Stimulated activated CD8-positive, alpha-beta memory T cell treated with anti-CD3 and anti-CD28 coated beads, Interleukin-7, amount 100 ng/mL, for 4 hours (primary cell): Measurements from ENCODE around the gene MRPS14.
"Not testable (repeated sequence)": the region's sequence is repeated elsewhere in the genome, so short reads cannot be mapped to it uniquely, and the experiment has no call there.

Source experiments
- DNase-seq, 2 donors: peaks; one replicate each; pipeline ENCODE4 v3.0.0-alpha.2; 2020; ENCODE audit warnings: low read depth in 2 of 2

MRPS14 gene

DNA sequence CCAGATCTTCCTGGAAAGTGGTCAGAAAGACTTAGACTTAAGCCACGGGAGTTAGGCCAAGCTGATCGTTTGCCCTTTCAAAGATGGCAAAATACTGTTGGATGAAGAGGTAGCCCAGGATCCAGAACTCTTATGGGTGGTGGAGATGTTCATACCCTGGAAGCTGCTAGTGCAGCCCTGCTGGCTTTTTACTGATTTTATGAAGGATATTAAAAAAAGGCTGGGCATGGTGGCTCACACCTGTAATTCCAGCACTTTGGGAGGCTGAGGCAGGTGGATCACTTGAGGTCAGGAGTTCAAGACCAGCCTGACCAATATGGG is 657 bp upstream of the MRPS14 start:
- not testable (repeated sequence) for DNase-seq

DNA sequence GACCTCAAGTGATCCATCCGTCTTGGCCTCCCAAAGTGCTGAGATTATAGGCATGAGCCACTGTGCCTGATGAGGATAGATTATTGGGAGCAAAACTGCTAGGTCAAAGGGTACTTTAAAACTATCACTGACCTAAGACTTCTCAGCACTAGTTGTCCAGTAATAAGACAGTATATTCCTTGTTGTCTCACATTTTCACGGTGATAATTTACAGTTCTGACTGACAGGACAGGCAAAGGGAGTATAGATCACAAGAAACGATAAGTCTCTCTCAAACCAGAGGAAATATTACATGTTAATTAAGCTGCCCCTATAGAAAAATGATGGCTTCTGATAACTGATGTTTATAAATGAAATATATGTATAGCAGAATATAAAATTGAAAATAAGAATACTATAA is 3.7 kb downstream of the MRPS14 start:
- no peak for DNase-seq

DNA sequence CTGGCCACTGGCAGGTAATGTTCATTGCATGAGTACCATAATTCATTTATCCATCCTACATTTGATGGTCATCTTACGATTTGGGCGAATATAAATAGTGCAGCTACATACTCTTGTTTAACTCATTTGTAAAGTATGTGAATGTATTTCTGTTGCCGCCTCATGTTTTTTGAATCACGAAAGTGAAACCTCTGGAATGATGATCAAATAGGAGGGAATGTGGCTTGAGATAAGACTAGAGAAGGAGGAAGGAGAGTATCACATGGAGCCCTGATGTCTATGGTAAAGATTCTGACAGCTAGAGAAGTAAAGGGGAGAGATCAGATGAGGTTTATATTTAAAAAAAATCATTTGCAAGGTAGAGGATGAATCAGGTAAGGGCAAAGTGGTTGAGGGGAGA is 8.0 kb downstream of the MRPS14 start:
- DNase-seq = no peak

DNA sequence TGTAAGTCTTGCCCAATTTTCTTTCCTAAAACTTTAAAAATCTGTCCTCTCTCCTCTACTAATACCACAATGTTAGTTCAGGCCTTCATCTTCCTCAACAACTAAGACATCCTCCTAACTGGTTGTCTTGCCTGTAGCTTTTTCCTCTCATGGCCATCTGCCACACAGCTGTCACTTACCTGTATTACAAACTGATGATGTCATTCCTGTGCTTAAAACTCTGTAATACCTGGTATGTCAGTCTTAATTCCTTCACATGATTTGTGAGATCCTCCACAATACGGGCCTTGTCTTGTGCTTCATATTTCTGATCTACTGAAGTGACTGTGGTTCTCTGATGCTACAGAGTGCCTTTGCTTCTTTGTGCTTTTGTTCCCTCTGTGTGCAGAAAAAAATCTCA is 9.8 kb downstream of the MRPS14 start:
- no peak for DNase-seq

DNA sequence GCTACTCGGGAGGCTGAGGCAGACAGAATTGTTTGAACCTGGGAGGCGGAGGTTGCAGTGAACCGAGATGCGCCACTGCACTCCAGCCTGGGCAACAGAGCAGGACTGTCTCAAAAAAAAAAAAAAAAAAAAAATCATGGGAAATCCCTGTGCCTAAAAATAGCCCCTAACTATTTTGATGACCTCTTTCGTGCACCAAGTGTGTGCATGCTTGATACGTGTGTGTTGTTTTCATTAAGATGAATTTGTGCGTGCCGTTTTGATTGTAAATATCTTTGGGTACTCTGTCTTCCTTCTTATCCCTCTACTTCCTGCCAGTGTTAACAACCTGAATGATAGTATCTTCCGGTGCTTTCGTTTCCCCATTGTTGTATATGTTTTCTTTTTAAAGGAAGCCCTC is 13.7 kb downstream of the MRPS14 start:
- no peak for DNase-seq

DNA sequence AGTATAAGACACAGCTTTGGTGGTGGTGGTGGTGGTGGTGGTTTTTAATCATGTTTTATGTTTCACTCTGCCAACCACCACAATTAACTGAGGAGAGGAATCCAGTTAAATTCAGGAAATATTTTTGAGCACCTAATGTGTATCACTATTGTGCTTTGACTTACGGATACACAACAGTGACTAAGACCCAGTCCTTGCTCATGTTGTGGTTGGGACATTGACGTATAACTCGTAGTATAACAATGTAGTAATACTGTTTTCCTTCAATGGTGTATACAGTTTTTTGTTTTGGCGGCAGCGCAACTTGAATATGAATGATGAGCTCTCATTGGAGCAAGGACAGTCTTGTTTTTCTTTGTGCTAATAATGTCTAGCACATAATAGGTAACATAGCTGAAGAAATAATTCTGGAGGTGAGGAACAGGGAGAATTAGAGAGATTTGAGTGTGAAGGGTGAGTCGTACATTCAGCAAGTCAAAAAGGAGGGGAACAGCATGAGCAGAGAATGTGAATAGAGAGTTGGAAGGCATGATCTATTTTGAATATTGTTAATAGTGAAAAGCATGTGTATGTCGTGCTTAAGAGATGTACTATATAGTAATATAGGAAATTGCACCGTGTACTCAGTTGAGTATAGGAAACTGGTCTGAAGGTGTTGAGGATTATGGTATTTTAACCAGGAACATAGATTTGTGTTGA is 18.0 kb downstream of the MRPS14 start:
- DNase-seq = no peak

DNA sequence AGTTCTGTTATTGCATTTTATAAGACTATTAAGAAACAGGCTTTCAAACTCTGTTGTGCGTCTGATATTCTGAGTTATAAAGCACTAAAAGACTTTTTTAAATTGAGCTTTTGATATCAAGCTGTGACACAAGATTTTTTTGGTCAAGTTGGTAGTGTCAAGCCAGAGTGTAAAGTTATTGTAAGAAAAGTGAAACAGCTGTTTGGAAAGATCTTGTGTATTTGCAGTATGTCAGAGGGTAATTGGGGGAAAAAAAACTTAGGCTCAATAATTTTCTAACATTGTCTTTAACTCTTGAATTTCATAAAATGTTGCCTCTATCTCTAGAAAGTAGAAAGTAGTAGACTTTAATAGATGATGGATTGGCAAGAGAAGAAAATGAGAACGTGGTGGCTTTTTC is 19.7 kb downstream of the MRPS14 start:
- no peak for DNase-seq

DNA sequence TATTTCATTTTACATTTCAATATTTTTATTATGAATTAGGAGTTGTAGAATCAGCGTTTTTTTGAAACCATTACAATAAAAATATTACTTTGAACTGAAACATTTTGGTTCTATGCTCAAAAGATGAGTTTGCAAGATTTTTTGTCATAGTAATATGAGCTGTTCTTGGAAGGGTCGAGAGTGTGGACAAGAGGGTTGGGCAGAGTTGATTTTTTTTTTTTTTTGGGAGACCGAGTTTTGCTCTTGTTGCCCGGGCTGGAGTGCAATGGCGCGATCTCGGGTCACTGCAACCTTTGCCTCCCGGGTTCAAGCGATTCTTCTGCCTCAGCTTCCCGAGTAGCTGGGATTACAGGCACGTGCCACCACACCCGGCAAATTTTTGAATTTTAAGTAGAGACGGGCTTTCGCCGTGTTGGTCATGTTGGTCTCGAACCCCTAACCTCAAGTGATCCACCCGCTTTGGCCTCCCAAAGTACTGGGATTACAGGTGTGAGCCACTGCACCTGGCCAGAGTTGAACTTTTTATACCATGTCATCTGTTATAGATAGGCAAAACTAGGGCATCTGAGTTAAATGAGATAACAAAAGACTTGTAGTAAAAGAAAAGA is 20.2 kb downstream of the MRPS14 start:
- DNase-seq = no peak

DNA sequence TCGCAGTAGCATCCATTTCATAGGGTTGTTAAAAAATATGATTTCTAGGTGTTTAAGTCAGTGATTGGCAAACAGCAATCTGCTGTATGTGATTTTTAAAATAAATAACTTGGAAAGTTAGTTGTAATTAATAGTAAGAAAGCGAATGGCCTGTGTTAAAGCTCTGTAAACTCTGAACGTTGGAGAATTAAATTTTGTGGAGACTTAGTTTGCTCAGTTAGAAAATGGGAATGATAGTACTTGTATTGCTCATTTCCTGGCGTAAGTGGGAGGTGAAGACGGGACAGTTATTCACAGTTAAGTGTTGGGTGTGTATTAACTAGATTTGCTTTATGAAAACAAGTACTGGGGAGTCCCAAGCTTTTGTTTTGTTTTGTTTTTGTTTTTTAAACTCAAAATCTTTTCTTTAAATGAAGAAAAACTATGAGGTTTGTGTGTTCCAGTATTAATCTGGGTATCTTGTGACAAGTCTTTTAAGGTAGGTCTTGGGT is 22.5 kb downstream of the MRPS14 start:
- DNase-seq = no peak

DNA sequence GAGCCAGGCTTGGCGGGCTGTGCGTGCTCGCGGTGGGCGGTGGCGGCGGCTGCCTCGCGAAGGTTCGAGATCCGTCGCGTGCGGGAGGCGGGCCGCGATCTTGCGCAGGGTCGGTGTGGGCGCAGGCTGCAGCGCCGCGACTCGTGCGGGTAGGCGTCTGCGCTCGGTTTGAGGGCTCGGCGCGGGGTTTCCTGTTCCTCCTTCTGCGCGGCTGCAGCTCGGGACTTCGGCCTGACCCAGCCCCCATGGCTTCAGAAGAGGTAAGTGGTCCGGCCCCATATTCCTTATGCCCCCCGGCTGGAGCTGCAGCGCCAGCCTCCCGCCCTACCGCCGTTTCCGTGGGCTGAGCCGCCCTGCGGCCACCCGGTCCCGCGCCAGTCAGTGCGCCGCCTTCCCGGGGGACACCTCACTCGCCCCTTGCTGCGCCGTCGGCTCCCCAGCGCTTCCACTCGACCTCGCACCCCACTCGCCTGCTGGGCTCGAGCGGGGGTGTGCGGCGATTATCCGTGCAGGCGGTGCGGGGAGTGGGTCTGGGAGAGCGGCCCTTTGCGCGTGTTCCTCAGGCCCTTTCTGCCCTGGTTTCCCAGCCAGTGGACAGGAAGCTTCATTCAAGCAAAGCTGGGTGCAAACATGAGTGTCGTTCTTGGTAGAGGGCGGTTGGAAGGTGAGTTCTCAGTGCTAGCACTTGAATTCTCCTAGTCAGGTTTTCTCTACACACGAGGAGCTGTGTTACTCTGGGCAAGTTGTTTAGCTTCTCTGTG is 23.1 kb downstream of the MRPS14 start, which contains the start of gene CACYBP:
Gene CACYBP (plus strand): TSS at position 12 of the 761 bp plus-strand sequence. CDS start 234 bp downstream, at position 246.
- DNase-seq = peak in 1 of 2 donors; percentile 11

DNA sequence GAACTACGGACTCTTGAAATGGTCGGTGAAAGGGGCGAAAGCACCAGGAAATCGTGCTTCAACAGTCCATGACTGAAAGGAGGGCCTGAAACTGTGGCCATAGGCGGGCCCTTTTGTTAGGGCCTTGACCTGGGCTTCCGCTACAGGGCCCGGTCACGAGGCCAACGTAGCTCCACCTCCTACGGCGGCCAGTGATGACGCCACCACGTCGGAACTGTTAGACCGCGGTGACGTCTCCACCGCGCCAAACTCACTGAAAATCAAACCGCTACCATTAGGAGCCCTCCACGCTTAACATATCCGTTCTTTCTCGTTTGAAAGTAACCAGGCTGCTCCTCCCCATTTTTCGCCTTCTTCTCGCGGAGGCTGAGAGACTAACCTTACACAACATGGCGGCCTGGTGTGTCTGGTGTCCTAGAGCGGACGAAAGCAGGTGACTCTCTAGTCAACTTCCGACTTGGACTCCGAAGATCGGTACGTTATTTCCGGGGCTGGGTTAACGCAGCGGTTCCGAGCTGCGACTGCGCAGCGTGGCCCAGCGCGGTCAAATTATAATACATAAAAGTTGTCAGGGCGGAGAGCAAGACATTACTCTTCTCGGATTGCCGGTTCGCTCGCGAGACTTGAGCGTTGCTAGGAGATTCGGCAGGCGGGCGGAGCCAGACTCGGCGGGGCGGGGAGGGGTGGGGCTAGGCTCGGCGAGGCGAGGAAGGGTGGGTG is 23.8 kb downstream of the MRPS14 start:
- DNase-seq = peak; percentile 95 to 96

DNA sequence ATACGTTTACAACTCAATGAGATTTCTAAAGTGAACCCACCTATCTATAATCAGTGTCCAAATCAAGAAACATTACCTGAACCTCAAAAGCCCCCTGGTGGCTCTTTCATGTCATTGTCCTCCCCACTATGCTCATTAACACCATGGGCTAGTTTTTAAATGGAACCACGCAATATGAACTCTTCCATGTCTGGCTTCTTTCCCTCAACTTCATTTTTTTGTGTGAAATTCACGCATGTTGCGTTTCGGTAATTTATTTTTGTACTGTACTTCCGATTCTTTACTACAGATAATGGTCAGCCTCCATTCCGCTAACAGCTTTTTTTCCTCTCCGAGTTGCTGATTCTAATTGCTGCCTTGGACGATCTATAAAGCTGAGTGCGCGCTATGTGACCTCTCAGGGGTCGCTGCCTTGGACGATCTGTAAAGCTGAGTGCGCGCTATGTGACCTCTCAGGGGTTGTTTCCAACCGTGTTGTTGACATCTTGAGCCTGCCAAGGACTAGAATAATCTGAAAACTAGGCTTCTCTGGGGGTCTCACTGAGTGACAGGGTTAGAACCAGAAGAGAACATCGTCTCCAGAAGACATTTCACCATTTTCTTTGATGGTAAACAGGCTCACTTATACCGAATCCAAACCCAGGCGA is 24.5 kb downstream of the MRPS14 start:
- DNase-seq = peak; percentile 20 to 27

DNA sequence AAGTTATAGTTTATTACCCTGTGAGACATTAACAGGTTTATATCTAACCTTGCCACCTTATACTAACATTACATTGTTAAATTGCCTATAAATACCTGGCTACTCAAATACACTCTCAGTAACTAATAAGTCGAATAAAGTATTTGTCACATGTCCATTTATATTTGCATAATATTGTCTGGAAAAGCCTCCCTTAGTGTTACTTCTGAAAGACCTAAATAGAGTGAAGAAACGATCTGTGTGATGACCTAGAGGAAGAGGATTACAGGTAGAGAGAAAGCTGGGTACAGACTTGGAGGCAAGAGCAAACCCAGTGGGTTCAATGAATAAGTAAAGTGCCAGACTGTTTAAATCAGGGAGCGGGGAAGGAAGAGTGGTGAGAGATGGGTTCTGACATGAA is 26.2 kb downstream of the MRPS14 start:
- DNase-seq = no peak

DNA sequence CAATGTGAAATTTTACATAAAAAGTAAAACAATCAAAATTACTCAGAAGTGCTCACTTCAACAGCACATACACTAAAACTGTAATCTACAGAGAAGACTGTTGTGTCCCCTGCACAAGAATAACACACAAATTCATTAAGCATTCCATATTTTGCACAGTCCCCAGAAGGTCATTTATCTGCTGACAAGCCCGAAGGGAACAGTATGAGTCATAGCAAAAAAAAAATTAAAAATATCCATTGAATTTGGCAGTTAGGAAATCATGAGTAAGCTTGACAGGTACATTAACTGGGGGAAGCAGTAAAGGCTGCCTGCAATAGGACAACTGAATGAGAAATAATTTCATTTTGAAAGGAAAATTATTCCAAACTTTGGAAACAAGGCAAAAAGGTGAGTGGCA is 26.7 kb downstream of the MRPS14 start:
- DNase-seq = no peak

DNA sequence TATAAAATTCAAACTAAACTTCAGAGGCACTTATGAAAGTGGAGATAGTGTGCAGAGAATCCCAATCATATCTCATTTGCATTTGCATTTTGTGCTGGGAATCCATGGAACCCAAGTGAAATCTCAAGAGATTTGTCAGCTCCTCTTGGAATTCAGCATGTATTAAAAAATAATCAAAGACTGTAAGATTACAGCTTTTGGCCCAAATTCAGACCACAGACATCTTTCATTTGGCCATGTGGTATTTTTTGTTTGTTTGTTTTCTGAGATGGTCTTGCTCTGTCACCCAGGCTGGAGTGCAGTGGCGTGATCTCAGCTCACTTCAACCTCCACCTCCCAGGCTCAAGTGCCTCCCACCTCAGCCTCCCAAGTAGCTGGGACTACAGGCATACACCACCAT is 27.3 kb downstream of the MRPS14 start:
- DNase-seq = no peak

DNA sequence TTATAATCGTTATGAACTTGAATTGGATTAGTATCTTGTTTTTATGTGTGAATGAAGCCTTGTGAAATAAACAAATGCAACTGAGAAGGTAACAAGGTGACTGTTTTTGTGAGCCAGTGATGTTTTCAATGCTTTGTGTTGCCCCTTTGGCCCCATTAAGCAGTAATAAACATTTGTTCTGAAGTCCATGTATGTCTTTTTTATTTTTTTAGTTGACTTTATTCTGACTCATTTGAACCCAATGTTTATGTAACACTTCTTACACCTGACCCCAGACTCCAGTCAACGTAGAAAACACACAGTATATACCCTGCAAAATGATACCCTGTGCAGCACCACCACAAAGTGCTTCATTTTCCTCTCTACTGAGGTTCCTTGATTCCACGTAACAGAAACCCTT is 28.1 kb downstream of the MRPS14 start:
- DNase-seq = no peak

DNA sequence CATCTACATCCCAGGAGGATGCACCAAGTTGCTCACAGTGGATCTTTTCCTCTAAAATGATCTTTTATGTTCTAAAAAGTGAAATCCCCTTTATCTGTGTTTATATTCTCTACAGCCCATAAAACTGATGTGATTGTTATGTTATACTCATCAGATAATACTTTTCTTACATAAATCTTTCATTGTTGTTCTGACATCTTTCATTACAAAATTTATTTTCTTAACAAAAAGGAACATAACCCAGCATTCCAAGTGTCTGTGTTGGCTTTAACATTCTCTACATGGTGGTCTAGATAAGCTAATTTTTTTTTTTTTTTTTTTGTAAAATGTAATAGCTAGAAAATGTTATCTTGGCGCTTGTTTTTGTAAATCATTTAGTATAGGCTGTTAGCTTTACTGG is 31.8 kb downstream of the MRPS14 start:
- no peak for DNase-seq

DNA sequence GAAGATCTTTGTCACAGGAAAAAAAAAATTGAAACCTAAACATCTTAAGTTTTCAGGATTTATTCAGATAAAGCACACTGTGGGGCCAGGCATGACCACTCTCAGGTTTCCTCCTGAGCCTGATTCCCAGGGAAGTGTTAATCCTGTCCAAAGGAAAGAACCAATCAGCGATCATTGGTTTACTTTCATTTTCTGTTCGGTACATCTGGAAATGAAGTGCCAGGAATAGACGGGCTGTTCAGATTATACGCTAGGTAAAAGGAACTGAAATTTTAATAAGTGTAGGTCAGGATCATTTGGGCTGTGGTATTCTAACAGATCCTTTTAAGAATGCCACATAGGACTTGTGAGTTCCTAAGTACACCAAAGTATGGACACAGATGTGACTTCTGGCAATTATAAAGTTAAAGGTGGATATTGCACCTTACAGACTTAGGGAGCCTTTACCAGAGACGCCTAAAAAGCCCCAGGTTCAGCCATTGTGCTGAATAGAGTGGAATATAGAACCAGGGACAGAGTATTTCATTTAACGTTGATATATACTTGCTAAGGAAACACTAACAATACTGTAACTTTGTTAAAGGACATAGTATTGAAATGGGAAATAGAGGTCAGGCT is 32.7 kb downstream of the MRPS14 start:
- DNase-seq = no peak

DNA sequence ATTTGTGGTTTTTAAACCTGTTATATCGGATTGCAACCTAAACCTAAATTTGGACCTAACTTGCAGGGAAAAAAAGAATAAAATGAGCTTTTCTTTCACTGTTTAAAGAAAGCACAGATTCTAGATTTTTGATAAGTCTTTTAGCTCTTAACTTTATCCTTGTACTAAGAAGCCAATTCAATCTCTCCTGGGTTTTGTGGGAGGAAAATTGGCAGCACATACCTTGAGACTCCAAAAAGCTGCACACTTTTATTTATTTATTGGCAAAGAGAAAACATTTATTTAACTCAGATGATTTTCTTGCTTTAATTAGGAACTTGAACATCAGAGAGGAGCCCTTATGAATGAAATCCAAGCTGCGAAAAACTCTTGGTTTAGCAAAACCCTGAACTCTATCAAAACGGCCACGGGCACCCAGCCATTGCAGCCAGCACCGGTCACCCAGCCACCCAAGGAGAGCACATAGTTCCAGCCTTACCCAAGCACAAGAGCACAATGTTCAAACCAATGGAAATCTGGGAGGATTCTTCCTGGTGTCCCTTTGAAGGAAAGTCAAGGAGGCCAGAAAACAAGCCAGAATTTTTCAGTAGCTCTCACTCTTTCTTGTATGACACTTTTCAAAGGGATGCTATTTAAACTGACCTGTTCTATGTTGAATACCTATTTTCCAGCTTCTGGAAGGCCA is 33.5 kb downstream of the MRPS14 start:
- DNase-seq = no peak

DNA sequence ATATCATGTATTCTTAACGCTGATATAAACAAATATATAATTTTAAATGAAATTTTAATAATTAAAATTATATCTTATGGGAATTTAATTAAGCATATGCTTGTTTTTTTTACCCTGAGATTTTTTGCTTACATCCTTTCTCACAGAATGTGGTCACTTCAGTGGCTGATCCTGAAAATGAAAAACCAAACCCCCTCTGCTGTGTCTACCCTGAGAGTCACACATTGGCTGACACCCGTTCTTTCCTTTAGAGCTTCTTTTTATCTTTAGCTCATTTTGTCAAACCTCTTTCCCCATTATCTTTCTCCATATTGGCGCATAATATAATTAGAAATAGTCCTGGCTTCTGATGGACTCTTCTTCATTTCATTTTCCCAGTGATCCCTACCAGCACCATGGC is 34.2 kb downstream of the MRPS14 start:
- DNase-seq = no peak

DNA sequence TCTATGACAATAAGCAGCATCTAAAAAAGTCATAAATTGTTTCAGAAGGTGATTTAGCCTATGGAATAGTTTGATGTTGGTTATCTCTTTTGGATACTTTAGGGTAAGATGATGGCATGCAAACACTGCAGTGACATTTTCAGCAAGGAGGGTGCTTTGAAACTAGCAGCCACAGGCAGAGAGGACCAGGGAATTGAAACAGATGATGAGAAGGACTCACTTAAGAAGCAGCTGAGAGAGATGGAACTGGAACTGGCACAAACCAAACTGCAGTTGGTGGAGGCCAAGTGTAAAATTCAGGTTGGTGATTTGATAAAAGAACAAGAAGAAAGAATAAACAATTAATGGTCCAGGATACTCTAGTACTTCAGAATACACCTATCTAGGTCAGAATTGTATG is 34.7 kb downstream of the MRPS14 start:
- DNase-seq = no peak
